Measurements from ENCODE around the gene IMMT.

- no peak for TF ChIP-seq GATA2 (IDR thresholded peaks at IDR 0.05; ENCODE audit: low read depth, low read length)
- TF ChIP-seq GATA3 (IDR thresholded peaks at IDR 0.05; ENCODE audit: low read depth, low read length) = no peak
Measured at GRCh38 chr2:86230961-86231360, 35.7 kb upstream of the IMMT start.

Data from SH-SY5Y (cell line).